Measurements from ENCODE around the gene OR1J2. TPM values are rescaled to one million over a fixed set of nuclear protein-coding genes. Genes with fewer than 3 reads are reported as not detected.
"Not testable (repeated sequence)": the region's sequence is repeated elsewhere in the genome, so short reads cannot be mapped to it uniquely, and the experiment has no call there.

The OR1J2 gene
- total and polyA plus RNA-seq, 2 experiments from 2014 or later, result 0.20 to 0.22 TPM

GRCh38 chr9:122526602-122527001 lies 16.0 kb downstream of the OR1J2 start:
- Histone ChIP-seq H3K4me2 (ENCODE audit: unreplicated experiment) (no peak overlapping the region), H3K79me2 (ENCODE audit: insufficient read depth) (no peaks in the 10 kb centered on the region), H3K9me3 (ENCODE audit: low read depth) (no peaks in the 10 kb centered on the region), H3K27ac (no peak overlapping the region), H2AFZ (no peak overlapping the region), H3K4me1 (ENCODE audit: insufficient read depth) (no peaks in the 10 kb centered on the region), H3F3A (ENCODE audit: insufficient read depth) (no peaks in the 10 kb centered on the region), H3K36me3 (ENCODE audit: low read depth) (no peaks in the 10 kb centered on the region), H3K4me3 (no peak overlapping the region), H3K27me3 (replicated peaks; ENCODE audit: insufficient read depth) (no peaks in the 10 kb centered on the region), H3K9me2 (ENCODE audit: insufficient read depth) (peaks cover 4% of the 10 kb centered on the region; the same call in 1 of the 2 replicates), H3K9ac (no peak overlapping the region), H4K20me1 (ENCODE audit: insufficient read depth) (no peaks in the 10 kb centered on the region)
- no peak for DNase-seq
- in situ Hi-C loops (cut with MboI), result no loop called here
- TF ChIP-seq EZH2phosphoT487 (IDR thresholded peaks at IDR 0.05; ENCODE audit: insufficient read depth, low read depth), result no peak
- TF ChIP-seq EZH2 (IDR thresholded peaks at IDR 0.05; ENCODE audit: insufficient read depth, poor library complexity, severe bottlenecking), result no peak
- WGBS, 2 experiments (ENCODE audit: low coverage in 1 of 2, low lambda C conversion rate in 2 of 2, missing lambda C conversion rate in 2 of 2), result 83 to 84% methylated on average over 10 of the region's 10 CpGs

- no peak for DNase-seq
- Histone ChIP-seq H3K27ac (no peak within 1 kb of the TSS), H3K9me3 (ENCODE audit: low read depth) (no peaks in the 10 kb centered on the region), H3K9ac (no peak within 1 kb of the TSS), H3K36me3 (ENCODE audit: low read depth) (no peaks in the 10 kb centered on the region), H2AFZ (no peak within 1 kb of the TSS), H4K20me1 (ENCODE audit: insufficient read depth) (no peaks in the 10 kb centered on the region), H3K4me3 (no peak within 1 kb of the TSS), H3K79me2 (ENCODE audit: insufficient read depth) (no peaks in the 10 kb centered on the region), H3K4me2 (ENCODE audit: unreplicated experiment) (no peak within 1 kb of the TSS), H3K27me3 (replicated peaks; ENCODE audit: insufficient read depth) (no peaks in the 10 kb centered on the region), H3K9me2 (ENCODE audit: insufficient read depth) (peaks cover 4% of the 10 kb centered on the region; the same call in 1 of the 2 replicates), H3K4me1 (ENCODE audit: insufficient read depth) (no peaks in the 10 kb centered on the region), H3F3A (ENCODE audit: insufficient read depth) (no peaks in the 10 kb centered on the region)
- TF ChIP-seq EZH2 (IDR thresholded peaks at IDR 0.05; ENCODE audit: insufficient read depth, poor library complexity, severe bottlenecking) (no peak), EZH2phosphoT487 (IDR thresholded peaks at IDR 0.05; ENCODE audit: insufficient read depth, low read depth) (no peak)
- 89 to 98% methylated on average over 3 of the region's 3 CpGs for WGBS, 2 experiments (ENCODE audit: low coverage in 1 of 2, low lambda C conversion rate in 2 of 2, missing lambda C conversion rate in 2 of 2)
- in situ Hi-C loops (cut with MboI), result no loop called here
These were observed 16.6 kb downstream of the OR1J2 start, which contains the start of gene OR1N1 for GRCh38 chr9:122527193-122527592. Gene OR1N1, minus strand, starts transcription at chr9:122527293. Its CDS starts 0 bp downstream, at chr9:122527293.

GRCh38 chr9:122531157-122531556 lies 20.6 kb downstream of the OR1J2 start:
- H3K9ac ChIP-seq; H2AFZ ChIP-seq; H3F3A ChIP-seq (ENCODE audit: insufficient read depth); H3K9me3 ChIP-seq (ENCODE audit: low read depth); H3K27ac ChIP-seq; H3K36me3 ChIP-seq (ENCODE audit: low read depth); H4K20me1 ChIP-seq (ENCODE audit: insufficient read depth); H3K79me2 ChIP-seq (ENCODE audit: insufficient read depth); H3K4me2 ChIP-seq (ENCODE audit: unreplicated experiment); H3K4me1 ChIP-seq (ENCODE audit: insufficient read depth); H3K4me3 ChIP-seq; in situ Hi-C loops (cut with MboI); H3K9me2 ChIP-seq (ENCODE audit: insufficient read depth); DNase-seq; H3K27me3 ChIP-seq (replicated peaks; ENCODE audit: insufficient read depth): not testable (repeated sequence)
- WGBS, 2 experiments (ENCODE audit: low coverage in 1 of 2, low lambda C conversion rate in 2 of 2, missing lambda C conversion rate in 2 of 2), result 64 to 71% methylated on average over 4 of the region's 4 CpGs

- no peaks in the 10 kb centered on the region for H3K9me3 ChIP-seq (ENCODE audit: low read depth)
- H3K4me3 ChIP-seq, result no peak overlapping the region
- peak; percentile 46 for DNase-seq
These were observed 25.5 kb downstream of the OR1J2 start for GRCh38 chr9:122536134-122536533.

GRCh38 chr9:122537066-122537465 lies 26.5 kb downstream of the OR1J2 start:
- H3F3A ChIP-seq (ENCODE audit: insufficient read depth); H3K4me3 ChIP-seq; H3K4me2 ChIP-seq (ENCODE audit: unreplicated experiment); H3K9ac ChIP-seq; H3K9me2 ChIP-seq (ENCODE audit: insufficient read depth); H3K27ac ChIP-seq; H4K20me1 ChIP-seq (ENCODE audit: insufficient read depth); H3K79me2 ChIP-seq (ENCODE audit: insufficient read depth); DNase-seq; H3K4me1 ChIP-seq (ENCODE audit: insufficient read depth); in situ Hi-C loops (cut with MboI); H3K36me3 ChIP-seq (ENCODE audit: low read depth); H2AFZ ChIP-seq; H3K27me3 ChIP-seq (replicated peaks; ENCODE audit: insufficient read depth); H3K9me3 ChIP-seq (ENCODE audit: low read depth): not testable (repeated sequence)
- WGBS, 2 experiments (ENCODE audit: low coverage in 1 of 2, low lambda C conversion rate in 2 of 2, missing lambda C conversion rate in 2 of 2), result 72 to 78% methylated on average over 7 of the region's 7 CpGs

More at GRCh38 chr9:122536134-122536533, 25.5 kb downstream of the OR1J2 start:
- TF ChIP-seq EZH2 (IDR thresholded peaks at IDR 0.05; ENCODE audit: insufficient read depth, poor library complexity, severe bottlenecking), result no peak
- TF ChIP-seq EZH2phosphoT487 (IDR thresholded peaks at IDR 0.05; ENCODE audit: insufficient read depth, low read depth), result no peak
- Histone ChIP-seq H4K20me1 (ENCODE audit: insufficient read depth) (no peaks in the 10 kb centered on the region), H3K9me2 (ENCODE audit: insufficient read depth) (no peaks in the 10 kb centered on the region), H3K36me3 (ENCODE audit: low read depth) (no peaks in the 10 kb centered on the region), H3K9ac (no peak overlapping the region), H3K27ac (no peak overlapping the region), H3K4me1 (ENCODE audit: insufficient read depth) (peaks cover 9% of the 10 kb centered on the region; the same call in 1 of the 2 replicates), H2AFZ (no peak overlapping the region), H3K27me3 (replicated peaks; ENCODE audit: insufficient read depth) (no peaks in the 10 kb centered on the region), H3K4me2 (ENCODE audit: unreplicated experiment) (no peak overlapping the region), H3F3A (ENCODE audit: insufficient read depth) (no peaks in the 10 kb centered on the region), H3K79me2 (ENCODE audit: insufficient read depth) (no peaks in the 10 kb centered on the region)
- 96 to 97% methylated on average over 1 of the region's 1 CpG for WGBS, 2 experiments (ENCODE audit: low coverage in 1 of 2, low lambda C conversion rate in 2 of 2, missing lambda C conversion rate in 2 of 2)
- in situ Hi-C loops (cut with MboI), result no loop called here

Data from GM23248 (cell line).